ENCODE measurements around the gene LRRC4. TPM values are rescaled to one million over a fixed set of nuclear protein-coding genes. Genes with fewer than 3 reads are reported as not detected.

Gene LRRC4
- total and polyA plus RNA-seq, 2 donors (not counting 1 experiment from before 2014, with no cell fraction given), result 0.20 to 0.33 TPM

- H3K4me2 ChIP-seq (ENCODE audit: extremely low read depth, insufficient read depth, low read length), result no peak overlapping the region
- H3K4me1 ChIP-seq (ENCODE audit: control insufficient read depth, extremely low read depth, insufficient read depth, low read length), result no peaks in the 10 kb centered on the region
- H4K20me1 ChIP-seq (ENCODE audit: control insufficient read depth, extremely low read depth, insufficient read depth, low read length), result no peaks in the 10 kb centered on the region
- H3K9me3 ChIP-seq (ENCODE audit: control insufficient read depth, insufficient read depth, low read depth, low read length), result no peaks in the 10 kb centered on the region
- H3K27ac ChIP-seq (ENCODE audit: insufficient read depth, low read length), result no peak overlapping the region
- no peaks in the 10 kb centered on the region for H3K79me2 ChIP-seq (ENCODE audit: control insufficient read depth, insufficient read depth, low read length)
- no peak overlapping the region for H3K4me3 ChIP-seq (replicated peaks in 1 of 4; ENCODE audit: control extremely low read depth in 1 of 4, insufficient read depth in 1 of 4, low read depth in 3 of 4, low read length in 4 of 4)
- H2AFZ ChIP-seq (ENCODE audit: low read length), result no peak overlapping the region
- no peak overlapping the region for H3K9ac ChIP-seq (ENCODE audit: insufficient read depth, low read length)
- no peak for DNase-seq (ENCODE audit: low read depth in 2 of 2)
- no peaks in the 10 kb centered on the region for H3K36me3 ChIP-seq (ENCODE audit: control insufficient read depth, insufficient read depth, low read length)
- no peaks in the 10 kb centered on the region for H3K27me3 ChIP-seq (ENCODE audit: control insufficient read depth, insufficient read depth, low read length)
- TF ChIP-seq CTCF (conservative IDR thresholded peaks at IDR 0.05 in 1 of 2, IDR thresholded peaks at IDR 0.05 in 1 of 2; ENCODE audit: low read depth in 1 of 2, low read length in 2 of 2), result no peak
- no peak for TF ChIP-seq EZH2 (IDR thresholded peaks at IDR 0.05; ENCODE audit: low read length, missing control alignments)
These were observed 23.3 kb upstream of the LRRC4 start for GRCh38 chr7:128054511-128054910.

GRCh38 chr7:128053991-128054390 lies 22.8 kb upstream of the LRRC4 start:
- Histone ChIP-seq H3K4me3 (replicated peaks in 1 of 4; ENCODE audit: control extremely low read depth in 1 of 4, insufficient read depth in 1 of 4, low read depth in 3 of 4, low read length in 4 of 4) (no peak overlapping the region), H3K9me3 (ENCODE audit: control insufficient read depth, insufficient read depth, low read depth, low read length) (no peaks in the 10 kb centered on the region), H3K36me3 (ENCODE audit: control insufficient read depth, insufficient read depth, low read length) (no peaks in the 10 kb centered on the region), H3K4me2 (ENCODE audit: extremely low read depth, insufficient read depth, low read length) (no peak overlapping the region), H4K20me1 (ENCODE audit: control insufficient read depth, extremely low read depth, insufficient read depth, low read length) (no peaks in the 10 kb centered on the region), H3K9ac (ENCODE audit: insufficient read depth, low read length) (no peak overlapping the region), H3K27me3 (ENCODE audit: control insufficient read depth, insufficient read depth, low read length) (no peaks in the 10 kb centered on the region), H3K27ac (ENCODE audit: insufficient read depth, low read length) (no peak overlapping the region), H3K79me2 (ENCODE audit: control insufficient read depth, insufficient read depth, low read length) (no peaks in the 10 kb centered on the region), H3K4me1 (ENCODE audit: control insufficient read depth, extremely low read depth, insufficient read depth, low read length) (no peaks in the 10 kb centered on the region), H2AFZ (ENCODE audit: low read length) (no peak overlapping the region)
- no peak for DNase-seq (ENCODE audit: low read depth in 2 of 2)
- no peak for TF ChIP-seq EZH2 (IDR thresholded peaks at IDR 0.05; ENCODE audit: low read length, missing control alignments)
- TF ChIP-seq CTCF (conservative IDR thresholded peaks at IDR 0.05 in 1 of 2, IDR thresholded peaks at IDR 0.05 in 1 of 2; ENCODE audit: low read depth in 1 of 2, low read length in 2 of 2), result no peak

GRCh38 chr7:128053023-128053422 lies 21.8 kb upstream of the LRRC4 start:
- Histone ChIP-seq H3K79me2 (ENCODE audit: control insufficient read depth, insufficient read depth, low read length) (no peaks in the 10 kb centered on the region), H4K20me1 (ENCODE audit: control insufficient read depth, extremely low read depth, insufficient read depth, low read length) (no peaks in the 10 kb centered on the region), H3K36me3 (ENCODE audit: control insufficient read depth, insufficient read depth, low read length) (no peaks in the 10 kb centered on the region), H3K9ac (ENCODE audit: insufficient read depth, low read length) (no peak overlapping the region), H3K4me2 (ENCODE audit: extremely low read depth, insufficient read depth, low read length) (no peak overlapping the region), H3K27ac (ENCODE audit: insufficient read depth, low read length) (no peak overlapping the region), H2AFZ (ENCODE audit: low read length) (no peak overlapping the region), H3K4me1 (ENCODE audit: control insufficient read depth, extremely low read depth, insufficient read depth, low read length) (no peaks in the 10 kb centered on the region), H3K27me3 (ENCODE audit: control insufficient read depth, insufficient read depth, low read length) (no peaks in the 10 kb centered on the region), H3K9me3 (ENCODE audit: control insufficient read depth, insufficient read depth, low read depth, low read length) (no peaks in the 10 kb centered on the region), H3K4me3 (replicated peaks in 1 of 4; ENCODE audit: control extremely low read depth in 1 of 4, insufficient read depth in 1 of 4, low read depth in 3 of 4, low read length in 4 of 4) (no peak overlapping the region)
- peak; percentile 15 to 35 for DNase-seq (ENCODE audit: low read depth in 2 of 2)
- TF ChIP-seq CTCF (conservative IDR thresholded peaks at IDR 0.05 in 1 of 2, IDR thresholded peaks at IDR 0.05 in 1 of 2; ENCODE audit: low read depth in 1 of 2, low read length in 2 of 2), result no peak
- TF ChIP-seq EZH2 (IDR thresholded peaks at IDR 0.05; ENCODE audit: low read length, missing control alignments), result no peak

Data from fibroblast of lung (primary cell).